HCT116 (cell line): ENCODE measurements around the gene LCLAT1. TPM values are rescaled to one million over a fixed set of nuclear protein-coding genes. Genes with fewer than 3 reads are reported as not detected.

Experiments
- ATAC-seq: fragments of 200-7000 bp; cut with Tn5 transposase; 2 replicates; pipeline ENCODE4 v1.9.1; 2020; ENCODE audit warnings: mild to moderate bottlenecking, moderate library complexity
- BruUV-seq: library from RNA; stranded (reverse); fragments of 400-500 nt; replicated peaks from 2 replicates; lab custom pipeline; 2021; lab: Mats Ljungman, UMichigan
- CTCF ChIA-PET: fragments of 300-600 bp; sonication (Branson Sonifier 250); formaldehyde crosslinking; loops from one replicate; lab custom pipeline; 2021; ENCODE audit warnings: antibody characterized with exemption; lab: Charles Lee
- POLR2A ChIA-PET: fragments of 300-600, 350-600 bp; sonication (Branson Sonifier 250); formaldehyde crosslinking; loops from one replicate; lab custom pipeline; 2021; ENCODE audit warnings: antibody characterized with exemption; lab: Charles Lee
- RAD21 ChIA-PET, 2 experiments: fragments of 300-600 bp; sonication (Branson Sonifier 250); formaldehyde crosslinking; loops; one replicate each; lab custom pipeline; 2023; ENCODE audit warnings: low total read pairs in 2 of 2; ENCODE audit not compliant: uncharacterized antibody in 2 of 2, unreplicated experiment in 2 of 2, low non-redundant PET in 1 of 2; lab: Charles Lee
- DNase-seq: peaks from one replicate; pipeline ENCODE4 v3.0.0-alpha.2; 2010; ENCODE audit warnings: low read depth, low spot score
- H2AFZ ChIP-seq: fragments of 200-600 bp; shearing (Covaris generic), sonication (generic); 2 replicates; pipeline ENCODE4 v1.6.1; 2017; ENCODE audit warnings: low read depth, mixed run types, mixed read lengths, antibody characterized with exemption, low read length; ENCODE audit not compliant: poor library complexity, severe bottlenecking
- H3K27ac ChIP-seq: 2 replicates; pipeline ENCODE4 v1.5.1; 2012; ENCODE audit warnings: low read depth, low read length
- H3K27me3 ChIP-seq: fragments of 200-600 bp; sonication (generic); 2 replicates; pipeline ENCODE4 v1.6.1; 2016; ENCODE audit warnings: mixed run types, low read length, mixed read lengths; ENCODE audit not compliant: insufficient read depth
- H3K36me3 ChIP-seq, 2 experiments: fragments of 200-500 bp in 1 of 2; fragments of 200-600 bp in 1 of 2; sonication (Bioruptor generic) in 1 of 2; sonication (generic) in 1 of 2; 2 replicates each; pipeline versions ENCODE4 v1.5.1 to v1.6.1; 2014 to 2016; ENCODE audit warnings: low read length in 2 of 2, inconsistent platforms in 1 of 2, mixed read lengths in 1 of 2, mixed run types in 1 of 2; ENCODE audit not compliant: insufficient read depth in 2 of 2, control insufficient read depth in 1 of 2
- H3K4me1 ChIP-seq, 2 experiments: fragments of 200-600 bp in 1 of 2; sonication (generic) in 1 of 2; 2 replicates each; pipeline versions ENCODE4 v1.5.1 to v1.6.1; 2012 to 2017; ENCODE audit warnings: low read length in 2 of 2, inconsistent platforms in 1 of 2, mild to moderate bottlenecking in 1 of 2, mixed read lengths in 1 of 2, mixed run types in 1 of 2, moderate library complexity in 1 of 2; ENCODE audit not compliant: insufficient read depth in 2 of 2, control insufficient read depth in 1 of 2
- H3K4me2 ChIP-seq: fragments of 200-600 bp; sonication (generic); 2 replicates; pipeline ENCODE4 v1.6.1; 2017; ENCODE audit warnings: mixed run types, low read length, mixed read lengths
- H3K4me3 ChIP-seq, 2 experiments: fragments of 200-600 bp in 1 of 2; sonication (generic) in 1 of 2; replicated peaks in 1 of 2; 2 replicates each; pipeline ENCODE4 v1.5.1; 2011 to 2016; ENCODE audit warnings: low read length in 2 of 2, control low read depth in 1 of 2, low read depth in 1 of 2, mild to moderate bottlenecking in 1 of 2, mixed read lengths in 1 of 2, mixed run types in 1 of 2
- H3K79me2 ChIP-seq: fragments of 200-600 bp; sonication (generic); 2 replicates; pipeline ENCODE4 v1.6.1; 2017; ENCODE audit warnings: mild to moderate bottlenecking, mixed run types, low read length, moderate library complexity, mixed read lengths; ENCODE audit not compliant: insufficient read depth
- H3K9ac ChIP-seq: fragments of 200-600 bp; sonication (generic); 2 replicates; pipeline ENCODE4 v1.6.1; 2016; ENCODE audit warnings: low read length, mixed read lengths
- H3K9me2 ChIP-seq: fragments of 200-600 bp; sonication (generic), shearing (Covaris generic); 2 replicates; pipeline ENCODE4 v1.6.1; 2017; ENCODE audit warnings: mixed run types, mild to moderate bottlenecking, moderate library complexity; ENCODE audit not compliant: insufficient read depth
- H3K9me3 ChIP-seq, 2 experiments: fragments of 200-500 bp in 1 of 2; fragments of 200-600 bp in 1 of 2; sonication (Bioruptor generic) in 1 of 2; sonication (generic) in 1 of 2; 2 replicates each; pipeline ENCODE4 v1.6.1; 2014 to 2017; ENCODE audit warnings: low read length in 2 of 2, mixed read lengths in 2 of 2, inconsistent platforms in 1 of 2, low read depth in 1 of 2, mild to moderate bottlenecking in 1 of 2, mixed run types in 1 of 2, moderate library complexity in 1 of 2; ENCODE audit not compliant: control insufficient read depth in 1 of 2, insufficient read depth in 1 of 2
- H4K20me1 ChIP-seq: fragments of 200-600 bp; sonication (generic), shearing (Covaris generic); 2 replicates; pipeline ENCODE4 v1.6.1; 2017; ENCODE audit warnings: mixed run types, mild to moderate bottlenecking, moderate library complexity; ENCODE audit not compliant: insufficient read depth
- CEBPB ChIP-seq: IDR thresholded peaks from 2 replicates; pipeline ENCODE4 v1.6.1; 2012; ENCODE audit warnings: low read depth
- ELF1 ChIP-seq: IDR thresholded peaks from 2 replicates; pipeline ENCODE4 v1.6.1; 2012; ENCODE audit warnings: low read depth, borderline replicate concordance
- EZH2 ChIP-seq: fragments of 200-600 bp; sonication (generic); IDR thresholded peaks from 2 replicates; pipeline ENCODE4 v1.6.1; 2017; ENCODE audit warnings: antibody characterized with exemption, mixed run types
- FOSL1 ChIP-seq: IDR thresholded peaks from 2 replicates; pipeline ENCODE4 v1.6.1; 2012; ENCODE audit warnings: low read depth
- JUND ChIP-seq: IDR thresholded peaks from 2 replicates; pipeline ENCODE4 v1.6.1; 2012
- POLR2A ChIP-seq: IDR thresholded peaks from 2 replicates; pipeline ENCODE4 v1.7.0; 2011; ENCODE audit warnings: borderline replicate concordance; ENCODE audit not compliant: insufficient read depth, insufficient read length; ENCODE audit errors: extremely low read depth
- RAD21 ChIP-seq: IDR thresholded peaks from 2 replicates; pipeline ENCODE4 v1.6.1; 2012; ENCODE audit warnings: low read depth, mild to moderate bottlenecking
- SIN3A ChIP-seq: IDR thresholded peaks from 2 replicates; pipeline ENCODE4 v1.6.1; 2012; ENCODE audit warnings: low read depth
- SRF ChIP-seq: IDR thresholded peaks from 2 replicates; pipeline ENCODE4 v1.6.1; 2012; ENCODE audit warnings: low read depth
- YY1 ChIP-seq: IDR thresholded peaks from 2 replicates; pipeline ENCODE4 v1.6.1; 2011; ENCODE audit warnings: low read length, low read depth, moderate library complexity, mild to moderate bottlenecking; ENCODE audit not compliant: insufficient replicate concordance; ENCODE audit errors: extremely low read depth
- ZNF274 ChIP-seq: fragments of 200-500 bp; sonication (Bioruptor generic); IDR thresholded peaks from 2 replicates; pipeline ENCODE4 v1.6.1; 2014; ENCODE audit warnings: mild to moderate bottlenecking, low read depth, low read length, inconsistent platforms
- intact Hi-C: fragments of 100-400 bp; cut with micrococcal nuclease; formaldehyde crosslinking; loops from 2 replicates; pipeline ENCODE4 v1.10.0; 2022
- total RNA-seq: library from RNA; stranded (reverse); gene quantifications from one replicate; pipeline ENCODE4 v1.2.1, GENCODE V29; 2021; ENCODE audit not compliant: unreplicated experiment
- TF ChIP-seq, protein P1 (sequence below): IDR thresholded peaks from 2 replicates; pipeline ENCODE4 v1.6.1; 2012
- TF ChIP-seq, protein P2 (sequence below): IDR thresholded peaks from 2 replicates; pipeline ENCODE4 v1.6.1; 2011; ENCODE audit warnings: mild to moderate bottlenecking, low read length, moderate library complexity; ENCODE audit not compliant: insufficient replicate concordance; ENCODE audit errors: extremely low read depth

LCLAT1 gene
- total RNA-seq, 1 experiment from 2014 or later = 36.2 TPM

DNA sequence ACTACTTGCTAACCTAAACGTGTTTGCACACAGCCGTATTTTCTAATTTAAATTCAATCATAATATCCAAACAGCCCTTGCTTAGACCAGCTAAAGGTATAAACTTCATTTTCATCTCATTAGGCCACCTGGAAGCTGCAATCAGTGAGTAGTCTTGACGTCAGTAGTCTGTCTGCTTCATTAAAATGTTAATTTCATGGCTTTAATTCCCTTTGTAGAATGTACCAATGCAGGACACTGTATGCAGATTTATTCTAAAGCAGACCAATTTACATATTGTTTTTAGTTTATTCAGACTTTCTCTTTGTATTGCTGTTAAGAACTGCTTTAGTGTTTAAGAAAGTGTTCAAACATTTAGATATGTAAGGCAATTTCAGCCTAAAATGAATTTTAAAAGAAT, 158.2 kb downstream of the LCLAT1 start:
- intact Hi-C loops = no loop called here
- no peak overlapping the region for H2AFZ ChIP-seq
- H3K9me3 ChIP-seq = no peaks in the 10 kb centered on the region
- DNase-seq (no peak), ATAC-seq (no peak)
- no peak overlapping the region for H3K9ac ChIP-seq
- H4K20me1 ChIP-seq = no peaks in the 10 kb centered on the region
- no peaks in the 10 kb centered on the region for H3K36me3 ChIP-seq
- RAD21 ChIA-PET = no interaction called here
- TF ChIP-seq YY1 (no peak), FOSL1 (no peak), SRF (no peak), RAD21 (no peak)
- TF ChIP-seq, protein P1, sequence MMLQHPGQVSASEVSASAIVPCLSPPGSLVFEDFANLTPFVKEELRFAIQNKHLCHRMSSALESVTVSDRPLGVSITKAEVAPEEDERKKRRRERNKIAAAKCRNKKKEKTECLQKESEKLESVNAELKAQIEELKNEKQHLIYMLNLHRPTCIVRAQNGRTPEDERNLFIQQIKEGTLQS = no peak
- TF ChIP-seq, all 23 proteins: peak for 0
- ChIA-PET CTCF (interaction anchor here (0.7 kb wide), 1 partner anchor 440 kb away, joined by 3 read pairs; no protein-coding TSS in a partner anchor), POLR2A (no interaction called here)
- Histone ChIP-seq H3K9me2 (no peaks in the 10 kb centered on the region), H3K4me3 (no peak overlapping the region), H3K79me2 (no peaks in the 10 kb centered on the region), H3K4me1 (no peaks in the 10 kb centered on the region), H3K27ac (no peak overlapping the region), H3K27me3 (no peaks in the 10 kb centered on the region), H3K4me2 (no peak overlapping the region)
- BruUV-seq = no TSS peak

DNA sequence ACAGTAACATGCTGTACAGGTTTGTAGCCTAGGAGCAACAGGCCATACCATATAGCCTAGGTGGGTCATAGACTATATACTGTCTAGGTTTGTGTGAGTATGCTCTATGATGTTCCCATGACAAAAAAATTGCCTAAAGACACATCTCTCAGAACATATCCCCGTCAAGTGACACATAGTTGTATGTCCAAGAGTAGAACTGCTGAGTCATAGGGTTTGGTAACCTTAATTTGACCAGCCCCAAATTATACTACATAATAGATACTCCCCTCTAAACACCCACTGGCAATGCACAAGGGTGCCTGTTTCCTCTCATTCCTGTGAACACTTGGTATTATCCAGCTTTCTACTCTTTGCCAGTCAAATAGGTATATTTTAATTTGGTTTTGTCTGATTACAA, 161.6 kb downstream of the LCLAT1 start:
- H3K36me3 ChIP-seq = no peaks in the 10 kb centered on the region
- no peak overlapping the region for H2AFZ ChIP-seq
- no peak overlapping the region for H3K9ac ChIP-seq
- no peaks in the 10 kb centered on the region for H3K4me1 ChIP-seq
- RAD21 ChIA-PET = no interaction called here
- no peaks in the 10 kb centered on the region for H3K79me2 ChIP-seq
- H3K4me2 ChIP-seq = no peak overlapping the region
- H3K27ac ChIP-seq = no peak overlapping the region
- no peak for TF ChIP-seq JUND
- TF ChIP-seq ZNF274 = no peak
- no peak for TF ChIP-seq SIN3A
- TF ChIP-seq, protein P1 = no peak
- TF ChIP-seq, protein P2, sequence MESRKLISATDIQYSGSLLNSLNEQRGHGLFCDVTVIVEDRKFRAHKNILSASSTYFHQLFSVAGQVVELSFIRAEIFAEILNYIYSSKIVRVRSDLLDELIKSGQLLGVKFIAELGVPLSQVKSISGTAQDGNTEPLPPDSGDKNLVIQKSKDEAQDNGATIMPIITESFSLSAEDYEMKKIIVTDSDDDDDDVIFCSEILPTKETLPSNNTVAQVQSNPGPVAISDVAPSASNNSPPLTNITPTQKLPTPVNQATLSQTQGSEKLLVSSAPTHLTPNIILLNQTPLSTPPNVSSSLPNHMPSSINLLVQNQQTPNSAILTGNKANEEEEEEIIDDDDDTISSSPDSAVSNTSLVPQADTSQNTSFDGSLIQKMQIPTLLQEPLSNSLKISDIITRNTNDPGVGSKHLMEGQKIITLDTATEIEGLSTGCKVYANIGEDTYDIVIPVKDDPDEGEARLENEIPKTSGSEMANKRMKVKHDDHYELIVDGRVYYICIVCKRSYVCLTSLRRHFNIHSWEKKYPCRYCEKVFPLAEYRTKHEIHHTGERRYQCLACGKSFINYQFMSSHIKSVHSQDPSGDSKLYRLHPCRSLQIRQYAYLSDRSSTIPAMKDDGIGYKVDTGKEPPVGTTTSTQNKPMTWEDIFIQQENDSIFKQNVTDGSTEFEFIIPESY = no peak
- no peak for TF ChIP-seq CEBPB
- TF ChIP-seq EZH2 = no peak
- no peak for TF ChIP-seq ELF1
- TF ChIP-seq POLR2A = no peak
- intact Hi-C loops = no loop called here
- BruUV-seq = no TSS peak
- POLR2A ChIA-PET = no interaction called here
- H3K9me2 ChIP-seq = no peaks in the 10 kb centered on the region
- no peak overlapping the region for H3K4me3 ChIP-seq
- H3K9me3 ChIP-seq = no peaks in the 10 kb centered on the region
- H4K20me1 ChIP-seq = no peaks in the 10 kb centered on the region
- ATAC-seq (no peak), DNase-seq (no peak)
- CTCF ChIA-PET = no interaction called here
- no peaks in the 10 kb centered on the region for H3K27me3 ChIP-seq
